Neuron (in vitro differentiated cells): ENCODE results near the gene ICE2.

ENCODE experiments used
- H2AFZ ChIP-seq: one replicate; pipeline ENCODE4 v1.6.1; 2013; ENCODE audit warnings: low read depth, mild to moderate bottlenecking, inconsistent platforms, low read length, moderate library complexity
- H3K27me3 ChIP-seq: one replicate; pipeline ENCODE4 v1.6.1; 2013; ENCODE audit warnings: low read length; ENCODE audit not compliant: insufficient read depth
- H3K36me3 ChIP-seq: one replicate; pipeline ENCODE4 v1.6.1; 2013; ENCODE audit warnings: low read length; ENCODE audit not compliant: insufficient read depth
- H3K4me1 ChIP-seq: one replicate; pipeline ENCODE4 v1.6.1; 2013; ENCODE audit warnings: low read length; ENCODE audit not compliant: insufficient read depth
- H3K4me3 ChIP-seq: 2 replicates; pipeline ENCODE4 v1.5.1; 2013; ENCODE audit warnings: mild to moderate bottlenecking, low read length, moderate library complexity
- H3K9me3 ChIP-seq: one replicate; pipeline ENCODE4 v1.6.1; 2013; ENCODE audit warnings: low read length

The ICE2 gene

GRCh38 chr15:60480888-60481287, 1.9 kb upstream of the ICE2 start:
- Histone ChIP-seq H3K4me1 (peaks cover 18% of the 10 kb centered on the region), H3K27me3 (no peaks in the 10 kb centered on the region), H2AFZ (no peak overlapping the region), H3K36me3 (peaks cover 5% of the 10 kb centered on the region), H3K4me3 (no peak overlapping the region), H3K9me3 (no peaks in the 10 kb centered on the region)

GRCh38 chr15:60480149-60480548, 1.2 kb upstream of the ICE2 start:
- H3K4me3 ChIP-seq = no peak overlapping the region

GRCh38 chr15:60479361-60480110, 594 bp upstream of the ICE2 start:
- peaks cover 14% of the 10 kb centered on the region for H3K36me3 ChIP-seq
- no peaks in the 10 kb centered on the region for H3K27me3 ChIP-seq
- H2AFZ ChIP-seq = peak overlapping the region; percentile 43
- peaks cover 18% of the 10 kb centered on the region for H3K4me1 ChIP-seq
- H3K9me3 ChIP-seq = no peaks in the 10 kb centered on the region
- H3K4me3 ChIP-seq = peak overlapping the region; percentile 80

More at GRCh38 chr15:60480149-60480548, 1.2 kb upstream of the ICE2 start:
- Histone ChIP-seq H2AFZ (no peak overlapping the region), H3K4me1 (peaks cover 18% of the 10 kb centered on the region), H3K9me3 (no peaks in the 10 kb centered on the region), H3K27me3 (no peaks in the 10 kb centered on the region), H3K36me3 (peaks cover 9% of the 10 kb centered on the region)

- Histone ChIP-seq H3K9me3 (no peaks in the 10 kb centered on the region), H3K27me3 (no peaks in the 10 kb centered on the region), H3K4me1 (peaks cover 18% of the 10 kb centered on the region), H2AFZ (peak overlapping the region; percentile 43), H3K4me3 (peak overlapping the region; percentile 80), H3K36me3 (peaks cover 25% of the 10 kb centered on the region)
Observed at GRCh38 chr15:60477916-60478565, 901 bp downstream of the ICE2 start.

GRCh38 chr15:60477164-60477563, 1.8 kb downstream of the ICE2 start:
- H3K27me3 ChIP-seq = no peaks in the 10 kb centered on the region
- H3K36me3 ChIP-seq = peaks cover 30% of the 10 kb centered on the region
- H3K4me1 ChIP-seq = peaks cover 18% of the 10 kb centered on the region
- H2AFZ ChIP-seq = no peak overlapping the region
- no peaks in the 10 kb centered on the region for H3K9me3 ChIP-seq
- H3K4me3 ChIP-seq = peak overlapping the region; percentile 80

- no peaks in the 10 kb centered on the region for H3K9me3 ChIP-seq
- peaks cover 30% of the 10 kb centered on the region for H3K36me3 ChIP-seq
- H2AFZ ChIP-seq = no peak overlapping the region
- H3K27me3 ChIP-seq = no peaks in the 10 kb centered on the region
- peaks cover 18% of the 10 kb centered on the region for H3K4me1 ChIP-seq
- no peak overlapping the region for H3K4me3 ChIP-seq
Observed at GRCh38 chr15:60476713-60477112, 2.2 kb downstream of the ICE2 start.

- Histone ChIP-seq H2AFZ (no peak overlapping the region), H3K4me1 (peaks cover 18% of the 10 kb centered on the region), H3K27me3 (no peaks in the 10 kb centered on the region), H3K4me3 (no peak overlapping the region), H3K9me3 (peaks cover 5% of the 10 kb centered on the region), H3K36me3 (peaks cover 47% of the 10 kb centered on the region)
Observed at GRCh38 chr15:60473135-60473534, 5.8 kb downstream of the ICE2 start.

GRCh38 chr15:60471314-60471713, 7.6 kb downstream of the ICE2 start:
- H3K27me3 ChIP-seq = no peaks in the 10 kb centered on the region
- H3K4me3 ChIP-seq = no peak overlapping the region
- no peak overlapping the region for H2AFZ ChIP-seq
- H3K9me3 ChIP-seq = peaks cover 5% of the 10 kb centered on the region
- peaks cover 55% of the 10 kb centered on the region for H3K36me3 ChIP-seq
- peaks cover 3% of the 10 kb centered on the region for H3K4me1 ChIP-seq

- H3K4me3 ChIP-seq = no peak overlapping the region
- H3K36me3 ChIP-seq = peaks cover 56% of the 10 kb centered on the region
- H3K4me1 ChIP-seq = peaks cover 3% of the 10 kb centered on the region
- H3K9me3 ChIP-seq = peaks cover 5% of the 10 kb centered on the region
- H3K27me3 ChIP-seq = no peaks in the 10 kb centered on the region
- H2AFZ ChIP-seq = no peak overlapping the region
Observed at GRCh38 chr15:60469893-60470641, 8.9 kb downstream of the ICE2 start.

GRCh38 chr15:60464836-60465630, 13.9 kb downstream of the ICE2 start:
- Histone ChIP-seq H3K4me3 (no peak overlapping the region), H3K27me3 (no peaks in the 10 kb centered on the region), H3K9me3 (peaks cover 5% of the 10 kb centered on the region), H3K4me1 (no peaks in the 10 kb centered on the region), H3K36me3 (peaks cover 52% of the 10 kb centered on the region), H2AFZ (no peak overlapping the region)

- peaks cover 44% of the 10 kb centered on the region for H3K36me3 ChIP-seq
- H3K9me3 ChIP-seq = no peaks in the 10 kb centered on the region
- H3K4me1 ChIP-seq = no peaks in the 10 kb centered on the region
- H2AFZ ChIP-seq = no peak overlapping the region
- no peak overlapping the region for H3K4me3 ChIP-seq
- no peaks in the 10 kb centered on the region for H3K27me3 ChIP-seq
Observed at GRCh38 chr15:60462027-60462426, 16.9 kb downstream of the ICE2 start.

GRCh38 chr15:60460931-60461330, 18.0 kb downstream of the ICE2 start:
- Histone ChIP-seq H3K4me1 (no peaks in the 10 kb centered on the region), H3K27me3 (no peaks in the 10 kb centered on the region), H3K4me3 (no peak overlapping the region), H2AFZ (no peak overlapping the region), H3K36me3 (peaks cover 38% of the 10 kb centered on the region), H3K9me3 (no peaks in the 10 kb centered on the region)
